SK-N-SH treated with all-trans-retinoic acid at 6 μM for 48 hours (cell line): ENCODE results near the gene CCR3.

ENCODE experiments used
- ARNTL ChIP-seq: fragments of 450-650 bp; formaldehyde crosslinking; IDR thresholded peaks from 2 replicates; pipeline ENCODE4 v1.5.0; 2020; ENCODE audit warnings: low read depth, mild to moderate bottlenecking, moderate library complexity, borderline replicate concordance
- ESRRG ChIP-seq: fragments of 250-450 bp; sonication (Bioruptor Pico); IDR thresholded peaks from 2 replicates; pipeline ENCODE4 v1.6.1; 2021; ENCODE audit warnings: mild to moderate bottlenecking
- PPARA ChIP-seq: fragments of 250-450 bp; sonication (Bioruptor Pico); IDR thresholded peaks from 2 replicates; pipeline ENCODE4 v1.5.0; 2020; ENCODE audit warnings: mild to moderate bottlenecking, borderline replicate concordance
- ZNF70 ChIP-seq: fragments of 450-650 bp; formaldehyde crosslinking; IDR thresholded peaks from 2 replicates; pipeline ENCODE4 v1.5.0; 2020; ENCODE audit warnings: mild to moderate bottlenecking, moderate library complexity
- ZNF8 ChIP-seq: fragments of 450-650 bp; formaldehyde crosslinking; IDR thresholded peaks from 2 replicates; pipeline ENCODE4 v1.5.0; 2020; ENCODE audit warnings: mild to moderate bottlenecking, moderate library complexity
- TF ChIP-seq, protein P1 (sequence below): fragments of 250-450 bp; sonication (Bioruptor Pico); IDR thresholded peaks from 2 replicates; pipeline ENCODE4 v1.8.0; 2020; ENCODE audit warnings: mild to moderate bottlenecking, moderate library complexity, borderline replicate concordance

DNA sequence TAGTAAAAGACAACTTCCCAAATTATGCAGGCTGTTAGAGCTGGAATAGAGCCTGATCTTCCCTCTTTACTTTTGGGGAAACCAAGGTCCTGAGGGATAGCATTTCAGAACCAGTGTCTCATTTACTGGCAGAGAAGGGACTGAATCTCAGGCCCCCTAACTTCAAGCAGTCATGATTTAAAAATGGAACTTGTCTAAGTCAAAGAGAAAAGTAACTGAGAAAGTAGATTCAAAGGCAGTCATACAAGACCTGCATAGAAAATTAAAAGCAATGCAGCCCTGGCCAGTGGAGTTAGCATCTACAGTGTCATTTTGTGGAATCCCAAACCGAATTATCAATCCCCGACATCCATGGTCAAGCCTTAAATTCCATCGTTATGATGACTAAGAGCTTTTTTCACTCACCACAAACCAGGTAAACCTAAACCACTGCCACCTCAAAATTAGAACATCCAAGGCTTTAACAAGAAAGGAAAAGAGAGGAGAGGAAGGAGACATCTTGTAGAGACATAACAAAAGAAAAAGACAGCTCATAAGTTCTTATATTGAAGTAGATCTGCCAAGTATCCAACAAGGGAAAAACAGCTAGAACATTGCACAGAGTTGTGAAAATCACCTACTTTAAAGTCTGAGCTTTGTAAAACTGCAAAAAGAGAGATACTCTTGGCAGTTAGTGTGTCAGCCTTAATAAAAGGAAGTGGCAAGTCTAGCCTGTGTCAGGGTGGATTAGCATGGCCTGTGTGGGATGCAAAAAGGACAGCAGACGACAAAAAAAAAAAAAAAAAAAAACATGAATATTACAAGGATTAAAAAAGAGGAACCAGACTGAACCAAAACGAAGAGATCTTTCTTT, 57.6 kb downstream of the CCR3 start:
- TF ChIP-seq, protein P1, sequence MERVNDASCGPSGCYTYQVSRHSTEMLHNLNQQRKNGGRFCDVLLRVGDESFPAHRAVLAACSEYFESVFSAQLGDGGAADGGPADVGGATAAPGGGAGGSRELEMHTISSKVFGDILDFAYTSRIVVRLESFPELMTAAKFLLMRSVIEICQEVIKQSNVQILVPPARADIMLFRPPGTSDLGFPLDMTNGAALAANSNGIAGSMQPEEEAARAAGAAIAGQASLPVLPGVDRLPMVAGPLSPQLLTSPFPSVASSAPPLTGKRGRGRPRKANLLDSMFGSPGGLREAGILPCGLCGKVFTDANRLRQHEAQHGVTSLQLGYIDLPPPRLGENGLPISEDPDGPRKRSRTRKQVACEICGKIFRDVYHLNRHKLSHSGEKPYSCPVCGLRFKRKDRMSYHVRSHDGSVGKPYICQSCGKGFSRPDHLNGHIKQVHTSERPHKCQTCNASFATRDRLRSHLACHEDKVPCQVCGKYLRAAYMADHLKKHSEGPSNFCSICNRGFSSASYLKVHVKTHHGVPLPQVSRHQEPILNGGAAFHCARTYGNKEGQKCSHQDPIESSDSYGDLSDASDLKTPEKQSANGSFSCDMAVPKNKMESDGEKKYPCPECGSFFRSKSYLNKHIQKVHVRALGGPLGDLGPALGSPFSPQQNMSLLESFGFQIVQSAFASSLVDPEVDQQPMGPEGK: no peak
- TF ChIP-seq ARNTL (CRISPR knock-in tag): no peak
- TF ChIP-seq ZNF70 (CRISPR knock-in tag): no peak
- TF ChIP-seq PPARA (CRISPR knock-in tag): no peak
- TF ChIP-seq ZNF8 (CRISPR knock-in tag): no peak
- no peak for TF ChIP-seq ESRRG (CRISPR knock-in tag)
